GM12891 (cell line): Measurements from ENCODE around the gene DPM2.

Experiments used
- POLR2A ChIP-seq: IDR thresholded peaks from 2 replicates; pipeline ENCODE4 v1.6.1; 2011; ENCODE audit warnings: low read depth, low read length, control low read depth
- POLR2AphosphoS5 ChIP-seq: IDR thresholded peaks from 2 replicates; pipeline ENCODE4 v1.6.1; 2011; ENCODE audit warnings: low read depth, low read length, control low read depth

DNA sequence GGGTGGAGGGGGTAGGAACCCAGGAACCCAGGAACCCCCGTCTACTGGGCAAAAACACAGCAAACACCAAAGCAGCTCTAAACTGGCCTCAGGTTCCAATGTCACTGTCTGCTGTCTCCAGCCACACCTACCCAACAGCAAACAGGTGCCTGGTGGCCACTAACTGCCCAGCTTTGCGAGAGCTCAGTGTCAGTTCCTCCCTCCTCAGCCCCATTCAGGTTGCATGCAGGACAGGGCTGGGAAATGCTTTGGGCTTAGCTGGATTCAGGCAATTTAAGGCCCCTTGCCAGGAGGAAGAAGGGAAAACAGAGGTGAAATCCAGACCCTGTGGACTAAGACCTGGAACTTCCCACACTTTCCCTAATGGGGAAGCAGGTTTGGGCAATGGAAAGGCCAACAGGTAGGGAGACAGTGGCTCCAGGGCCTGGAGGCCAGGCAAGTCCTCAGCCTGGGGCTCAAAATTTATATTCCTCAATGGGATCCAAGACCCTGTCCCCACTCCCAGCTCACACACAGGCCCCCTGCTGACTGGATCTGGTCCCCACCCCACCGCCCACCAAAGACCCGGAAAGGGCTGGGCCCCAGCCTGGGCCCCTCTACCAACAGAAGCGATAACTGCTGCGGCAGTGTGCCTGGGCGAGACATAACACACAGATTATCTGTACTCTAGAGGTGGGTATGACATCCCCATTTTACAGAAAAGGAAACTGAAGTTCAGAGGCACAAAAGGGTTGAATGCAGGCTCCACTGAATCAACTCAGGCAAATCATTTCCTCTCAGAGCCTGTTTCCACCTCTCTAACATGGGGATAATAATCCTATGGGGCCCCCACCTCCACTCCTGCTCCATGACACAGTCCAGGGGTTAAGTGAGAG, 39.6 kb upstream of the DPM2 start:
- TF ChIP-seq POLR2A (no peak), POLR2AphosphoS5 (no peak)
